Hematopoietic multipotent progenitor cell treated with erythropoietin and hydrocortisone succinate and interleukin-3 and kit ligand, for 6 days (in vitro differentiated cells): ENCODE data around the gene PKD1L1.

Experiments
- DNase-seq: peaks from one replicate; pipeline ENCODE4 v3.0.0-alpha.2; 2015

PKD1L1 gene

GRCh38 chr7:47896809-47897423 lies 51.4 kb downstream of the PKD1L1 start:
- DNase-seq, result no peak

GRCh38 chr7:47895026-47895425 lies 53.2 kb downstream of the PKD1L1 start:
- no peak for DNase-seq

GRCh38 chr7:47893721-47894365 lies 54.4 kb downstream of the PKD1L1 start:
- no peak for DNase-seq

DNA sequence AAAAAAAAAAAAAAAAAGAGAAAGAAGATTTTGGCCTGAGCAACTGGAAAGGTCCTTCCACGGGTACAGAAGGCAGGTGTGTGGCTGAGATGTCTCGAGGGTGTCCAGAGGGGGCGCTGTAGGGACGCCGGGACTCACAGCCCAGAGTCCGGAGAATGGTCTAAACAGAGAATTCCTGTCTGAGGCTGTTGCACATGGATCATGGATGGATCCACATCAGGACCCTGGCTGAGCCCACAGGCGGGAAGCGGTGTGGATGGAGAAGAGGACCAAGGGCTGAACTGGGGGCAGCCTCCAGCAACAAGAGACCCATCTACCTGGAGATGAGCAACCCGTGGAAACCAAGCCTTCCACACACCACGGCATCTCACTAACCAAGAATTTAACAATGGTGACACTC lies 55.0 kb downstream of the PKD1L1 start:
- peak; percentile 23 for DNase-seq

GRCh38 chr7:47890606-47891005 lies 57.7 kb downstream of the PKD1L1 start:
- DNase-seq, result no peak

GRCh38 chr7:47890125-47890524 lies 58.1 kb downstream of the PKD1L1 start:
- no peak for DNase-seq

DNA sequence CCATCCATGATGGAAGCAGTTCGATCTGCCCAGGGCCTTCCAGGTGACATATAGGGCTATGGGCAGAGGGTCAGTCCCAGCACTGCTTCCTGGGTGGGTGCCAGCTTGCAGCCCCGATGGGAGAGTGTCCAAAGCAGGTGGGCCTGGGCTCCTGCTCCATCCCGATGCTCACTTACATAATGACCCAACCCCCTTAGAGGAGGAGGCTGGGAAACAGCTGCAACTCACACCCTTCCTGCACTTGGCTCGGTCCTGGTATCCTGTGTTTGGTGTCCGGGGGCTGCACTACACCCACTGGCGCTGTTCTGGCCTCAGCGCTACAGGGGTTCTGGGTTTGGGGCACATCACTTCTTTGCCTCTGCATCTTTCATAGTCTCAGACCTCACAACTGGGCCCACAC lies 58.5 kb downstream of the PKD1L1 start:
- no peak for DNase-seq

DNA sequence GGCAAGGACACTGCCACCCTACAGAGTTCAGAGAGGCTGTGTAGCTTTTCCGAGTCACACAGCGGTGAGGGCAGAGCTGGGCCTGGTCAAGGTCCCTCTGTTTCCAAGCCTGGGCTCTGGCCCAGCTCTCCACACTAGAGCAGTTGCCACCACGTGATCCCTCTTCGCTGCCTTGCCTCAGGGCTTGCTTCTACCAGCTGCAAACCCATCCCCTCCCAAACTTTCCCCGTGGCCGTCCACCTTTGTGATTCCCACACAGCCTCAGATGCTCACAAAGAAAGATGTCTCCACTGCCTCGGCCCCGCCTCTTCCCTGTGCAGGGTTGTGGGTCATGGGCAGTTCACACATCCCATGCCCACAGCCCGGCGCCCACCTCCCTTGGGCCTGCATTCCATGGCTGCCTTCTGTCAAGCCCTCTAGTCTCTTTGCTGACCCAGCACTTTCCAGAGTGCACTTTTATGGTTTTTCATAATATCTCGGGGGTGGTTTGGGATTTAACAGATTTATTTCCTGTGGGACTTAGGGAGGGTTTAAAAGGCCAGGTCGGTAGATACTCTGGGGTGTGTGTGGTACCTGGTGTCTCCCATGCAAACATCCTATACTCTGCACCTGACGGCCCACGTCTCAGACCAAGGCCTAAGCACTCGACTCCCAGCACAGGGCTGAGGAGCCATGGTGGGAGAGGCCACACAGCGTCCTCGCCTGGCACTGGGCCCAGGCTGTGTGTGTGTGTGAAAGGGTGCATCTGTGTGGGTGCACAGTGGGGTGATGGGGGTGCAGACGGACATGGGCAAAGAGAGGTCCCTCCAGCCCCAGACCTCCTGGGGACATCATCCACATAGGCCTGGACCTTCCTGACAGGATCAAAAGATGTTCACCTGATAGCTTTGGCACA lies 59.6 kb downstream of the PKD1L1 start:
- DNase-seq, result no peak

DNA sequence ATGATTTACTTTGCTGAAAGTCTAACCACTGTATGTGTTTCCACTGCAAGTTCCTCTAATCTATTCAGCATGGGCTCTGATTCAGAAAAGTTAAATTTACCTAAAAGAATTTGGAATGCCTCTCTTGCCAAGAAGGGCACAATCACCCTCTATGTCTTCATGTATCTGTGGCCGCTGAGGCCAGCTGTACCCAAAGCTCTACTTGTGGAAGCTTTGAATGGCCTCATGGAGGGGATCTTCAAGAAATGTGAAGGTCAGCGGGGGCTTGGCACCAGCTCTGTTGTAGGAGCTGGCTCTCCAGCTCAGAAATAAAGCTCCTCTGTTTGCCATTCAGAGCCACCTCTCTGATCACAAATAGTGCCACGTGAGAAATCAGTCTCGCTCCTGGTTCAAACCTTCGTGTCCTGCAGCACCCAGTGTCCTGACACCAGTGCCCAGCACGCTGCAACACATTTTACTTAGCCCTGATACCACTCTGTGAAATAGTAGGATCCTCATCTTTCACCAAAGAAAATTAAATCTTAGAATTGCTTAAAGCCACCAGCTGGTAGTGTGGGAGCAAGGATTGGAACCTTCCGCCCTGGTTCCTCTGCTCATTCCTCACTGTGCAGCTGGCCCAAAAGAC lies 61.1 kb downstream of the PKD1L1 start:
- DNase-seq, result no peak

DNA sequence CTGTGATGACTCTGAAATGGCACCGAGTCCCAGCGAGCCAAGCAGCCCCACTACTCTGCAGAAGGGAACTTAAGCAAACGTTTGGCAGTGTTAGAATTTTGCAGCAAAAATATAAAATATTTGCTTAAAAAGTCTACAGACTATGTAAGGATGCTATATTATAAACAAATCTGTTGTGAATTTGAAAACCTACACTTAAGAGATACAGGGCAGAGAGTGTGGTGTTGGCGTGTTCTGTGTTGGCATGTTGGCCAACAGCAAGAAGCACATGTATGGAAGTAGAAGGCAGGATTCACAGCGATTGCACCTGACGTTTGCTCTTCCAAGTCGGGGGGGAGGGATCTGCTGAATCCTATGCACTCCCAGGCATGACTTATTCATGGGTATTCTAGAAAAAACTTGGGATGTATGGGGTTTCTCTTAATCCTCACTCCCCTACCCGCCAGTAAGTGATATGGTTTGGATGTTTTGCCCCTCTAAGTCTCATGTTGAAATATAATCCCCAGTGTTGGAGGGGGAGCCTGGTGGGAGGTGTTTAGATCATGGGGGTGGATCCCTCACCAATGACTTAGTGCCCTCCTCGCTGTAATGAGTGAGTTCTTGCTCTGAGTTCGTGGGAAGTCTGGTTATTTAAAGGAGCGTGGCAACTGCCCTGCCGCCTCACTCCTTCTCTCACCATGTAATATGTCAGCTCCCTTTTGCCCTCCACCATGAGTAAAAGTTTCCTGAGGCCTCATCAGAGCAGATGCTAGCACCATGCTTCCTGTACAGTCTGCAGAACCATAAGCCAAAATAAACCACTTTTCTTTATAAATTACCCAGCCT lies 62.1 kb downstream of the PKD1L1 start:
- no peak for DNase-seq

GRCh38 chr7:47885309-47885986 lies 62.8 kb downstream of the PKD1L1 start:
- no peak for DNase-seq

DNA sequence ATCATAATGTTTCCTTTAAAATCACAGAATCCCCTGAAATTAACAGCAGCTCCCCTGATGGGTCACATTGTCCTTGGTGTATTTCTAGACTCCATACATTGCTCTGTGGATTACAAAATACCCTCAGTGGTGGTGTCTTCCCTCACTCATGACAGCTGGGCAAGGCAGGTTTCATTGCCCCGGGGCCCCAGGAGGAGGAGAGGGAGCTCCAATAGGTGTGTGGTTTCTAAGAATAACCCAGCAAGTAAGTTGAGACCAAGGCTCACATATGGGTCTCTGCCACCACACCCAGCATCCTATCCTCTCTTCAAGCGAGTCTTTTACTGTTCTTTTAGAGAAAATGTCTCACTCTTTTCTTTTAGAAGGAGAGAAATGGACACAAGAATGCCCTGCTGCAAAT lies 63.6 kb downstream of the PKD1L1 start:
- DNase-seq, result no peak

DNA sequence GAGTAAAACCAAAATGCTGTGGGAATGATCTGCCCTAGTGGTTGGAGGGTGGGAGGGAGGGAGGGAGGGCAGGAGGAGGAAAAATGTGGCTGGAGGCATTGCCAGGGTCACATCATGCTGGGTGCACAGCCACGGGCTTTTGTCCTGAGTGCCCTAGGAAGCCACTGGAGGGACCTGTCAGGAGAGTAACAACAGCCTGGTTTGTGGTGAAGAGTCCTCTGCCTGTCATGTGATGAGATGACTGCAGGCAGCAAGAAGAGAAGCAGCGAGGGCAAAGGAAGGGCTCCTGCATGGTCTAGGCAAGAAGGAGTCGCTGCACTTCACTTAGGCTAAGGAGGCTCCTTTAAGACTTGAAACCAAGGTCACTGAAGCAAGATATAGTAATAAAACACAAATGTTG lies 65.6 kb downstream of the PKD1L1 start:
- DNase-seq, result no peak

- no peak for DNase-seq
These were observed 67.0 kb downstream of the PKD1L1 start for GRCh38 chr7:47881256-47881655.

GRCh38 chr7:47878662-47879061 lies 69.6 kb downstream of the PKD1L1 start:
- DNase-seq, result no peak

GRCh38 chr7:47877336-47877735 lies 70.9 kb downstream of the PKD1L1 start:
- DNase-seq, result no peak

DNA sequence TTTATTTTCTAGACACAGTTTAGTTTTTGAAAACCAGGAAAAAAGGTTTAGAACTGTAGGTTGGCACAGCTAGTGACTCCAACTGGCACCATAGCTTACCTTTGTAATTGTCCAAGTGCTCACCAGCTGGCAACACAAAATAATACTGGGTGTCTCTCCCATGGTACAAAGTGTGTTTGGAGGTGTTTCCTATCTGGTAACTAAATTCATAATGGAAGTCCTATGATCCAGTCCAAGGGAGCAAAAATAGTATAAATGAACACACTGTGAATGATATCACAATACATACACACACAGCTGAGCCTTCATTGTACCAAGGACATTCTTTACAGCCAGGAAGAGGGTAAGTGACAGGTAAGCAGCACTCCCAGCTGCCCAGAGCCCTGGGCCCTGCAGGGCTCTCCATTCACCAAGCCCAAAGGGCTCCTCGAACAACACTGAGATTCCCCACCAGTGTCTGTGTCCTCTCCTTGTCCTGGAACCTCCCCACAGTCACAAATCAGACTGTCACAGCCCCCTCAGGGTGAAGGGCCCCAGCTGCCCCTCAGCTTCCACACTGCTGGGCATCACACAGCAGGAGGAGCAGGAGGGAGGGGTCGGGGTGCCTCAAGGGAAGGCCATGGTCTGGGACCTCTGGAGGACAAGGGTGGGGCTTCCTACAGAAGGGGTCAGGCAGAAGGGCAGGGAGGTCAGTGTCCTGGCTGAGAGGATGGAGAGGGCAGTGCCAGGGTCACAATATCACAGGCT lies 72.1 kb downstream of the PKD1L1 start:
- DNase-seq, result no peak

DNA sequence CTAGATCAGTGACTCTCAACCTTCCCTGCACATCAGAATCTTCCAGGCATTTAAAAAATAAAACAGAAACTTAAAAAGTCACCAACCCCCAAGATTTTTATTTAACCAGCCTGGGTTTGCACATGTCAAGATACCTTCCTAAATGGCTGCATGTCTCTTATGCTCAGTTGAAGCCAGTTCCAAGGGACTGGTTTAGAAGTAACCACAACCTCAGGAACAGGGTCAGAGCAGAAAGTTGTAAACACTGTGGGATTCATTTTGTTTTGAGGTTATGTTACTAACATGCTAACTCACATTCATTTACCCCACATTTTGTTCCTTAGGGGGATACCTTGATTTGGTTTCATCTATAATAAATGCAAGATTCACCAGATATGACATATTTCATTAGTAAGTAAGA lies 72.9 kb downstream of the PKD1L1 start:
- no peak for DNase-seq

DNA sequence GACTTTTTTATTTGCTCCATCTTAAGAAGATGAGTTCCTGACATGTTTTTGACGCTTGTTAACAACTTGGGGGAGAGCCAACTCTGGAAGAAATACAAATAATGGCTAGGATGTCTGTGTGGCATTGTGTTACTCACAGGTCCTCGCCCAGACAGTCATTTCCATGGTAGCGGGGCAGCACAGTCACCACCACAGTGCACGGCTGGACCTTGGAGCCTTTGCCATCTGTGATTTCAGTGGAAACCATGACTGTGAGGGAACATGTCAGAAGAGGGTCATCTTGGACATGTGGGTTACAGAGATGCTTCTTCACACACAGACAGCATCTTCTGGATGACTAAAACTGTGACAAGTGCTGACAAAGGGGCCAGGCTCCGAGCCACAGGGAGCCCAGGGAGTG lies 74.5 kb downstream of the PKD1L1 start:
- no peak for DNase-seq

DNA sequence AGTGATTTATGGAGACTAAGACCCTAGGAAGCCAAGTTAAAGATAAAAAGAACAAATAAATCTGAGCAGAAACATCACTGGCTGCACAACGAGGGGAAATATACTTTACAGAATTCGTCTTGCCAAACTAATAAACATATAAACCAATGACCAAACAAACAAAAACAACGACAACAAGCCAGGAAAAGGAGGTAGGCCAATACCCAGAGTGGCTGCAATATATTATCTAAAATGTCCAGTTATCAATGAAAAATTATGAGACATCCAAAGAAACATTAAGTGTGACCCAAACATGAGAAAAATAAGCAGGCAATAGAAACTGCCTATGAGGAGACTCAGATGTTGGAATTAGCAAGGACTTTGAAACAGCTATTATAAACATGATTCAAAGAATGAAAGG lies 81.0 kb downstream of the PKD1L1 start:
- no peak for DNase-seq

- DNase-seq, result no peak
These were observed 82.1 kb downstream of the PKD1L1 start for GRCh38 chr7:47866120-47866519.
